Right renal pelvis (tissue), 4 donors: ENCODE data around the gene TSPOAP1. TPM values are rescaled to one million over a fixed set of nuclear protein-coding genes. Genes with fewer than 3 reads are reported as not detected.
A peak's percentile ranks its signal among the peaks of the same experiment; 100 is the strongest.

Source experiments
- DNase-seq, 4 donors: peaks; one replicate each; pipeline ENCODE4 v3.0.0-alpha.2; 2013; ENCODE audit warnings: low read depth in 4 of 4, low spot score in 3 of 4, missing footprints in 1 of 4
- polyA plus RNA-seq, 4 donors: library from polyadenylated mRNA; unstranded; fragments of 120-200 nt; gene quantifications; one replicate each; pipeline ENCODE4 v1.2.1, GENCODE V29; 2013; ENCODE audit not compliant: insufficient read length in 4 of 4

Gene TSPOAP1
- polyA plus RNA-seq, 4 donors = 43.2 to 51.4 (median 47.0) TPM

DNA sequence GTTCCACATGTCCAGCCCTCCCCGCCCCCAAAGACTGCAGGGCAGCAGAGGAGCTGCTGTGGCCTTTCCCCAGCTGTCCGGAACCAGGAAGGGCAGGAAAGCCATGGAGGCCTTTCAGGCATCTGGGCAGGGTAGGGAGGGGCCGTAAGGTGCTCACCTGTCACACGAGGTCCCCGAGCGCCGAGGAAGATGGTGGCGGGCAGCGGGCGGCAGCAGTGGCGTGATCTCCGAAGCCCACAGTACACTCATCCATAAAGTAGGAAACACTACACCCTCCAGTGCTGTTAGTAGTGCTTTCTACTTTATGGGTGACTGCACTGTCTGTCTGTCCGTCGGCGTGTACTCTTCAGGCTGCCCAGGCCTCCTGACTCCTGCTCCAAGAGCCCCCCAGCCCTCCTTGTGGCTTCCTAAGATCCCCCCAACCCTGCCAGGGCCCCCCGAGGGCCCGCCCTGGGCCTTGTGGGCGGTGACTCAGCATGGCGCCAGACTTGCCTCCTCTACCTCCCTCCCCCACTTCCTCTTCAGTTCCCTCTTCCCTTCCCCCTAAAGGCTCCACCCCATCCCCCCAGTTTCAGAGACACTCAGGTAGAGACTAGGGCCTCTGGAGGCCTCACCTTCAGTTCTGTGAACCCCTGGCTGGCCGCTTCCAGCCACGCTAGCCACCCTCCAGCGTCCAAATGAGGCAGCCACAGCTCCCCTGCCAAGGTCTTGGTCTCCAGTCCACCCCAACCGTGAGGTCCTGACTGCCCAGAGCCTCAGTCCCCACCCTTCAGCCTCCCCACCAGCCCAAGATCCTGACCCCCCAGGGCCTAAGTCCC lies 2.6 kb upstream of the TSPOAP1 start:
- no peak for DNase-seq

- DNase-seq = no peak
Measured at GRCh38 chr17:58330538-58330996, 2.0 kb upstream of the TSPOAP1 start.

DNA sequence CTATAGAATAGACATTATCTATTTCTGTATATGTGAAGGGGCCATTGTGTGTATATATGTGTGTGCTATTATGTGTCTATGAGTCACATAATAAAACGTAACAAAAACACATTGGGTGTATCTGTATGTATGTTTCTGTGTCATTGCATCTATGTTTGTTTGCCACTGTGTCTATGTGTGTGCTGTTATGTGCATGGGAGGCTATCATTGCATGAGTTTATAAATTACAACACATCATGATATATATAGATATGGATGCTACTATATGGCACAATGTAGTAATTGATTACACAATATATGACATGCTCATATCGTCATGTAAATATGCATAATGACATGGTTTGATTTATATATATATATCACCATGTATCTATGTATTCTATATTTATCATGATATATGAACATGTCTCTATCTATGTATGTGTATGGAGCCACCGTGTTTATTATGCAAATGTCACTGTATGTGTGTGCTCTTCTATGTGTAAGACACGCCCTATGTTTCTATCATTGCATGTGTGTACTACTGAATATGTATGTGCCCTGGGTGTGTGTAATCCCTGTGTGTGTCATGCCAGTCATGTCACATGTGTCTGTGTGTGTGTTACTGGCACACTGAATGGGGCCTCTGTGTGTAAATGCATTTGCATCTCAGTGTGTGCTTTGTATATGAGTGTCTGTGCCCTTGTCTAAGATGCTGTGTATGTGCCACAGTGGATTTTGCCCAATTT lies 1.4 kb upstream of the TSPOAP1 start:
- DNase-seq = no peak

DNA sequence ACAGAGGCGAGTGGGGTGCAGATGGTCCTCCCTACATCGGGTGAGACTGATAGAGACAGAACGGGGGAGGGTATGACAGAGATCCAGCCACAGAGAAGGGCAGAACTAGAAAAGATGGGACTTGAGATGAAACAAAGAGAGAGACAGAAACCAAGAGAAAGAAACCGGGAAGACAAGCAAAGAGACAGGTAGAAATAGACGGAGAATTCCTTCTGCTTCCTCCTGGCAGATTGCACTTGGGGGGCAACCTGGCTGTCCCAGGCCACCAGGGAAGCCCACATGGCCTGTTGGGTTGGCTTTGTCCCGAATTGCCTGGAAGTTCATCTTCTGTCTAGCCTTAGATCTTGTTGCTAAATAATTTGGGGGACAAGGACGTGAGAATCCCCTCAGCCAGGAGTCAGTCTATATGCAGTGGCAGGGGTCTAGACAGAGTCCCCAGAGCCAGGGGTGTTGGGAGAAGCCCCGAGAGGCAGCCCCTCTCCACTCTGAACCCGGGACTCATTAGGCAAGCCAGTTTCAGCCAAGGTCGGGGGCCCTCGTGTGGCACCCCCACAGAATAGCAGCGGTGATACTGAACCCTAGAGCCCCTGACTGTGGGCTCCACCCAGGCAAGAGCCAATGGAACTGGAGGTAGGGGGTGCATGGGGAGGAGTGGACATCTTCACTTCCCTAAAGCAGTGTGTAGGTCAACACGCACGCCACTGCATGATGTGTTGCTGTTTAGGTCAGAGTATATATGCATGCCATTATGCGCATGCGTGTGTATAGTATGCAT lies 627 bp upstream of the TSPOAP1 start:
- DNase-seq = no peak

GRCh38 chr17:58327363-58328194 lies 1.0 kb downstream of the TSPOAP1 start:
- DNase-seq = no peak

DNA sequence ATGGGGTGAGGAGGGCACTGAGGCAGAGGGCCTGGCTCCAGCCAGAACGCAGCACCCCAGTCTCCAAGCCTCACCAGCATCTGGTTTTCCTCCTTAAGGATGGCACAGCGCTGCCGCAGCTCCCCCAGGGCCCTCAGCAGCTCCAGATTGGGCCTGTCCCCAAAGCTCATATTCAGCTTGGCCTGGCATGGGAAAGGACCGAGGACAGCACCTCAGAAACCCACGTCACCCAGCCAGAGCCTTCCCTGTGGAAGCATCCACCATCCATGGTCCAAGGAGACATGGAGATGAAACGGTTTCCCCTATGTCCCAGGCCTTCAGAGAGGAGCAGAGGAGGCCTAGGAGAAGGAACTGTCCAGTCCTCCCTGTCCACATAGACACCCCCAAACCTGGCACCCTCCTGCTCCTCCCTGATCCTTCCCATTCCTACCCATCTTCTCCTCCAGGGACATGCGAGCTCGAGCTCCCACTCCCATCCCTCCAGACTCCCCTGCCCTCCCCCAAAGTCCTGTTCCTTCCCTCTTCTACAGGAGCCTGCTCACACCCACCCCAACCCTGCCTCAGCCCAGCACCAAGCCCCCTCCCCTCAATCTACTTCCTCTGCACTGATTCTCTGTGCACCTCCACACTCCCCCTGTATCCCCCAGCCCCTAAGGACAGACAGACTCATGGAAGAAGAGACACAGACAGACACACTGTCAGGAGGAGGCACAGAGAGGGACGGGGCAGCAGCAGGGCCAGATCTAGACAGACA lies 1.8 kb downstream of the TSPOAP1 start:
- DNase-seq = no peak

- DNase-seq = no peak
Measured at GRCh38 chr17:58325976-58326468, 2.6 kb downstream of the TSPOAP1 start.

DNA sequence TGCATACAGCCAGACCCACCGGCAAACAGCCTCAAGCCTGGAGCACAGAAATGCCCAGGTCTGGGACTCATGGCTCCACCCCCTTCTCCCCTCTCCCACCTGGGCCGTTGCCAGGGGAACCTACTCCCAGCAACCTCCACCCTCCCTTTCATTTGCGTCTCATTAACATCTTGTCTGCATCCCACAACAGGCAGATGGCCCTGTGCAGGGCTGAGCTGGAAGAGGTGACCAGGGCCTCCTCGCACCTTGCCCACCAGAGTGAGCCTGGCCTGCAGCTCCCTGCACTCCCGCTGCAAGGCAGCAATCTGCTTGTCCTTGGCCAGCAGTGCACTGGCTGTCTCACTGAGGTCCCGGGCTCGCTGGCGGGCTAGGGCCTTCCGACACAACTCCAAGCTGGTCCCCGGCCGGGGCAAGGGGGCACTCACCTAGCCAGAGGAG lies 3.3 kb downstream of the TSPOAP1 start:
- no peak for DNase-seq

DNA sequence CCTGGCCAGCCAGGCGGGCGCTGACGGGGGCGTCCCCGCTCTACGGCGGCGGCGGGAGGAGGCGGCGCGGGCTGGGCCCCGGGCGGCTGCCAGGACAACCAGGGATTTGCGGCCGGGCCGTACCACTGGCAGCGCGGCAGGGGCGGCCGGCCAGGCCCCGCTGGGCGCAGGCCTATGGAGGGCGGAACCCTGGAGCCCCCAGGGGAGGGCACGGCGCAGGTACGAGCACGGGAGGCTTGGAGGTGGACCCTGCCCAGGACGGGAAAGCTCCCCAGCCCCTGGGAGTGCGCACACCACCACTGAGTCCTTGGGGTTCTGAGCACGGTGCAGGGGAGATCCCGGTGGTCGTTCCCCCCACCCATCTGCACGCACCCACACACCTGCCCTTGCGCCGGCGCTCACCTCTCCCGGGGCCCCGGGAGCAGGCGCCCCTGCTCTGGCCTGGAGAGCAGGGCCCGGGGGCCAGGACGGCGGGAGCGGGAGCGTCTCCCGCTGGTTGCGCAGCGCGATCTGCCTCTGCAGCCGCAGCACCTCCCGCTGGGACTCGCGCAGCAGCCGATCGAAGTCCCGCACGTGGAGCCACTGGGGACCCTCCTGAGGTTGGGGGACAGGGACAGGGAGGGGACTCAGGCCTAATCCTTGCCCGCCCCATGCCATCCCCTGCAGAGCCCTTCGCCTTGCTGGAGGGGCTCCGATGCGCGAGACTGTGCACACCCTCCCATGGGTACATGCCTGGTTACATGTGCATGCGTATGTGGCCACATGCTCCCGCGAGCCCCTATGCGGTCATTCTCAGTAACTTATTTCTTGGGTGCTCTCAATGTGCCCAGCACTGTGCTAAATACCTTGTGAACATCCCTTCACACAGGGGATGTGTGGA lies 3.9 kb downstream of the TSPOAP1 start:
- DNase-seq = peak in 1 of 4 donors; percentile 43

DNA sequence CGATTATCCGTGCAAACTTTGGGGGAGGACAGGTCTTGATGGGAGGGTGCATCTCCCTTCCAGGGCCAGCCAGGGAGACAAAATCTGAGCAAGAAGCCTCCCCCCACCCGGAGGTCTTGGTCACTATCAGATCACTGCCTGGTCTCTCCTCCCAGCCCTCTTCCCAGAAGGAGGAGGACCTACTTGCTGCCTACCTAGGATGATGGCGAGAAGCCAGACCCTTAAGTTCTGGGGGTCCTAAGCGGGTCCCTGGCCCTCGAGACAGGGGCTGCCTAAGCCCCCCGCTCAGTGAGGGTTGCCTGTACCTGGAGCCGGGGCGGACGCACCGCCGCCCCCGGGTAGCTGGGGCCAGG lies 4.6 kb downstream of the TSPOAP1 start:
- no peak for DNase-seq

DNA sequence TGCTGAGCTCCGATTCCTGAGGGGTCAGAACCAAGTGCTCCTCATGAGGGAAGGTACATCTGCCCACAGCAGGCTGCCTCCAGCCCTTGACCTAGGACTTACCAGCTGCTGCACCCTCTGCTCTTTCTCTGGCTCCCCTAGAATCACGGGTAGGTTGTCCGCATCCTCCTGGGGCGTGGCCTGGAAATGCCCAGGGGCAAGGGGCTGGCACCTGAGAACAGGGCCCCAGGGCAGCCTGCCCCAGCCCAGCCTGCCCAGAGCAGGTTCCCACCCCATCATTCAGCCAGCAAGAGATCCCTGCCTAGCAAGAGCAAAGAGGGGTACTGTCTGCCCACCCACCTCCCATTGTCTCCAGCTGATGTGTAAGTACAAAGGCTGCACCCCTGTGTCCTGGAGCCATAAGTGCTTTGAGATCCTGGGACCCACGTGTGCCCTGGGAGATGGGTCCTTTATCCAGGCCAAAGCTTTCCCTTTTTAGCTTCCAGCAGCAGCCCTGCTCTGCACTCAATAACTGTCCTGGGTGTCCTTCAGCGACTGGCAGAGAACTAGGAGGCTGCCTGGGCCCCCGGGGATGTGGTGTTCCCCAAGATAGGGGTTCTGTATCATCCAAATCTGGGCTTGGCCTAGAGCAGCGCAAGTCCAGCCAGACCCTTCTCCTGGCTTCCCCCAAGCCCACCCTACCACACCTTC lies 5.1 kb downstream of the TSPOAP1 start:
- DNase-seq = no peak

GRCh38 chr17:58322581-58323185 lies 5.9 kb downstream of the TSPOAP1 start:
- DNase-seq = no peak

DNA sequence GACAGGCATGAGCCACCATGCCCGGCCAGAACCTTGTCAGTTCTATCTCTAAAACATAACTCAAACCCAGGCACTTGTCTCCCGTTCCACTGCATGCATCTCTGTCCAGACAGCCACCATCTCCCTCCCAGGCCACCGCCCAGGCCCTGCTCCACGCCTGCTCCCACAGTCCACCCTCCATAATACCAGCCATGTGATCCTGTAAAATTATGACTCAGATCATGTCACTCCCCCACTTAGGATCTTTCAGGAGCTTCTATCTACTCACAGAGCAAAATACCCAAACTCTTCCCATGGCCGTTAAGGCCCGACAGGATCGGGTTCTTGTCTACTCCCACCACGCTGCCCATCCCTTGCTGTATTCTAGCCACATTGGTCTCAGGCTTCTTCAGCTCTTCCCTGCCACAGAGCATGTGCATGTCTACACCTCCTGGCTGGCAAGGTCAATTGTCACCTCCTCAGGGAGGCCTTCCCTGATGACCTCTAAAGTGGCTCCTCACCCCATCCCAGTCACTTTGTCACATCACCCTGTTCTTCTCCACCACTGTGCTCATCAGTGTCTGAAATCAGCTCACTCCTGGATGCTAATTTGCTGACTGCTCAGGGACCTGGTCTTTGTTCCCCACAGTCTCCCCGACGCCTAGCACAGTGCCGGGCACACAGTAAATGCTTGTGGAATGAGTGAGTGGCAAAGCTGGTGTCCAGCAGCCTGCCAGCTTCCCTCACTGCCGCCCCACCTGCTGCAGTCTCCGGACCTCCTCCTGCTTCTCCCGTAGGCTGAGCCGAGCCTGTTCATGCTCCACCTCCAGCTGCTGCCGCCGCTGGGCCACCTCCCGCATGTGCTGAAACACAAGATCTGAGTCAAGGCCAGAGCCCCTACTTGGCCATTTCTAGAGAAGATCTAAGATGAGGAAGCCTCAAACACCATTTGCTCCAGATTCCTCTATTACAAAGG lies 6.7 kb downstream of the TSPOAP1 start:
- DNase-seq = no peak

- no peak for DNase-seq
Measured at GRCh38 chr17:58320570-58321323, 7.8 kb downstream of the TSPOAP1 start.

DNA sequence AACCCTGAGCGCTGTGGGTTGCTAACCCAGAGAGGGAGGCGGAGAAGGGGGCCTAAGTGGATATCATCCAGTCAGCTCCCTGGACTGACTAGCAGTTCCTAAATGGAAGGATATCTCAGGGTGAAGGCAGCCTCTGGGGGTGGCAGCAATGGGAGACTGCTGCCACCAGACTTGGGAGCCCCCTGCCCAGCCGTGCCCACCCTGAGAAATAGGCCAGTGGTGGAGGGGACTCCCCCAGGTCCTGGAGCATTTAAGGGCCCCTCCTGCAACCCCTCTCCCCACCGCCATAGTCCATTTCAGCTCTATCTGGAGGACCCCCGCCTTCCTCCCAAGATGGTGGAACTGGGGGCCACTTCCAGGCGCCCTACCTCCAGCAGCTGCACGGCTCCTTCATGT lies 8.4 kb downstream of the TSPOAP1 start:
- no peak for DNase-seq
